ENCODE measurements around the gene HIKESHI.
"Not testable (repeated sequence)": the region's sequence is repeated elsewhere in the genome, so short reads cannot be mapped to it uniquely, and the experiment has no call there.

Gene HIKESHI, protein sequence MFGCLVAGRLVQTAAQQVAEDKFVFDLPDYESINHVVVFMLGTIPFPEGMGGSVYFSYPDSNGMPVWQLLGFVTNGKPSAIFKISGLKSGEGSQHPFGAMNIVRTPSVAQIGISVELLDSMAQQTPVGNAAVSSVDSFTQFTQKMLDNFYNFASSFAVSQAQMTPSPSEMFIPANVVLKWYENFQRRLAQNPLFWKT

DNA sequence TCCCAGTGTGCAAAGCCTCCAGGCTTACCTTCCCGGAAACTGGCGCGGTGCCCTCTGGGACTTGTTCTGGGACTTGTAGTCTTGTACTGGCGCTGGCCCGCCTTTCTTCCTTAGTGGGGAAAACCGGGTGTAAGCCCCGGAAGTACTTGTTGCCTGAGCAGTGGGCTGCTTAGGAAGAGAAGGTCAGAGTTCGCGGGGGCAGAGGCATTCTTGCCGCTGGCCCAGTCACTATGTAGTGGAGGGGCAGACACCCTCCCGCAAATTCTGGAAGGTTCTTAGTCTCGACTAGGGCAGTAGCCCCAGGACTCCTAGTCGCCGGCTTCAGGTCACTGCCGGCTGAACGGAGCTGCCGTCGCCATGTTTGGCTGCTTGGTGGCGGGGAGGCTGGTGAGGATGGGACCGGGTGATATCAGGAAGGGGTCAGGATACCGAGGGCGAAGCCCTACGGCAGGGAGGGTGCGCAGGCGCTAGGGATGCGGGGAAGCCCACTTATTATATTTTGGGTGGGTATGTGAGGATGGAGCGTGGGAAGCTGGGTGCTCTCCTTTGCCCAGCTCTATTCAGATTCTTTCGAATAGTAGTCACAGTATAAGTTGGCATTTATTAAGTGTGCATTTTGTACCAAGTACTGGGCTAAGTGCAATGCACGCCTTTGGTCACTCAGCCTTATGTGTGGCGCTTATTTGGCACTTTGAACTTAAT lies at the start of gene HIKESHI:
Gene HIKESHI (plus strand): TSS at position 149 of the 702 bp plus-strand sequence. CDS start 209 bp downstream, at position 358.
- DNase-seq (ENCODE audit: low spot score) = peak; percentile 96

DNA sequence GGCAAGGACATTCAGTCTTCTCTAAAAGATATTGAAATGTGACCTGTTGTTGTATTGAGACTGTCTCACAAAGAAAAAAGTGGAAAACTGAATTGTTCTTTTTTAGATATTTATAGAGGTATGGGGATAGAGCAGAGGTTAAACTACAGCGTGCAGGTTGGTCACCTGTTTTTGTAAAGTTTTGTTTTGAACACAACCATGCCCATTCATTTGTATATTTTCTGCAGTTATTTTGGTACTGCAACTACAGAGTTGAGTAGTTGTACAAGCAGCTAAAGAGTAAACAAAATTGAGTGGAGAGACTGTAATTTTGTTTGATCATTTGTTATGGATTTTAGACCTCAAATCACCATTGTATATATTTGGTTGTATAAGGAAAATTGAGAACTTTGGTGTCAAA lies 46.1 kb upstream of the HIKESHI start:
- DNase-seq (ENCODE audit: low spot score) = no peak

DNA sequence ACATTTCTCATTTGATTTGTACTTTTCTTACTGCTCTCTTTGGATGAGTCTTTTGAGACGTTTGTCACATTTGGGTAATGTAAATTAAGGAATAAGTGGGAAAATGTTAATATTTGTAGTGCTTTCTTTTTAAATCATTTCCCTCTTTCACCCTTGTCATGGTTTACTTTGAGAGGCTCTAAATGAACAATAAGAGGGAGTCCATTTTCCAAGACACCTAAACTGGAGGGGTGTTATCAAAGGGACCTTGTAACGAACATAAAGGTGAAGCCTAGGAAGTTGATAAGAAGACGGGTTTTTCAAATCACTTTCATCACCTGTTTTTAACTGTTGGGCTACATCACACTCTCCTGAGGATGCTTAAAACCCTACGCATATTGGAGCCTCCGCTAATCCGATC lies 45.4 kb upstream of the HIKESHI start:
- no peak for DNase-seq (ENCODE audit: low spot score)

DNA sequence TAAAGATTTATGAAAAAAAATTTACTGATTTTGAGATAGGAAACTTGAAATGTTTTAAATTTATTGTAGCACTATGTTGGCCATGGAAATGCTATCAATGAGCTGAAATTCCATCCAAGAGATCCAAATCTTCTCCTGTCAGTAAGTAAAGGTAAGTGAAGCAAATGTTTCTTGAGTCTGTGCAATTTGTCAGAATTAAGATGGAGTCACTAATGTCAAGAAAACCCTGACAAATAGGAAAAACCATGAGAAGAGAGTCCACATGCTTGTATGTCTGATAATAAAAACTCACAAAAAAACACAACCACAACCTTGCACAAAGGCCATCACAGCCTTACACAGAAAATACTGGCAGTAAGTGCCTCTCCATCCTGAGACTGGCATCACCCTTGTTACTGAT lies 44.6 kb upstream of the HIKESHI start:
- no peak for DNase-seq (ENCODE audit: low spot score)

DNA sequence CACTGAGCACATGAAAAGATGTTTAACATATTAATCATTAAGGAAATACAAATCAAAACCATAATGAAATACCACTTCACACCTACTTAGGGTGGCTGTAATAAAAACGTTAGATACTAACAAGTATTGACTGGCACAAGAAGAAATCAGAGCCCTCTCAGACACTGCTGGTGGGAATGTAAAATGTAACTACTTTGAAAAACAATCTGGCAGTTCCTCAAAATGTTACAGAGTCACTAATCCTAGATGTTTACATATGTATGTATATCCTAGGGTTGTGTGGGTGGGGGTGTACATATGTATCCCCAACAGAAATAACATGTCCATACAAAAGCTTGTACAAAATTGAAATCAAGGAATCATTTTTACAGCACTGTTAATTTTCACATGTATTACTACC lies 42.3 kb upstream of the HIKESHI start:
- no peak for DNase-seq (ENCODE audit: low spot score)

DNA sequence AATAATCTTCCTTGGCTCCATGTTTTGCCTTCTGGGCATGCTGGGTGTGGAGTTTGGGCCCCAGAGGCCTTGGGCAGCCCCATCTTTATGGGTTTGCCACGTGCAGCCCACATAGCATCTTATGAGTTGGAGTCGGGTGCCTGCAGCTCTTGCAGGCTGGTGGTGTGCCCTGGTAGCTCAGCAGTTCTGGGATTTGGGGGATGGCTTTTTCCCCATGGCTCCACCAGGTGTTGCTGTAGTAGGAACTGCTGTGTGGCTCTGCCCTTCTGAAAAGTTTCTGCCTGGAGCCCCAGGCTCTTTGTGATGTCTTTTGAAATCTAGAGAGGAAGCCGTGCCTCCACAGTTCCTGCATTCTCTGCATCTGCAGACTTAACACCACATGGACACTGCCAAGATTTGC lies 40.7 kb upstream of the HIKESHI start:
- DNase-seq (ENCODE audit: low spot score) = no peak

DNA sequence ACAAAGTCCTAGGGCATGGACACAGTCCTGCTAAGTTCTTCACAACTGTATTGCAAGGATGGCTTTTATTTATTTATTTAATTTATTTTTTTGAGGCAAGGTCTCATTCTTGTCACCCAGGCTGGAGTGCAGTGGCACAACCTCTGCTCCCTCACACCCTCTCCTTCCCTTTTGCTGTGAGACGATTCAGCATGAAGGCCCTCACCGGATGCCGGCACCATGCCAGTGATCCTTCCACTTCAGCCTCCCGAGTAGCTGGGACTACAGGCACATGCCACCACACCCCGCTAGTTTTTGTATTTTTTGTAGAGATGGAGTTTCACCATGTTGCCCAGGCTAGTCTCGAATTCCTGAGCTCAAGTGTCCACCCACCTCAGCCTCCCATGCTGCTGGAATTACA lies 39.7 kb upstream of the HIKESHI start:
- DNase-seq (ENCODE audit: low spot score) = no peak

DNA sequence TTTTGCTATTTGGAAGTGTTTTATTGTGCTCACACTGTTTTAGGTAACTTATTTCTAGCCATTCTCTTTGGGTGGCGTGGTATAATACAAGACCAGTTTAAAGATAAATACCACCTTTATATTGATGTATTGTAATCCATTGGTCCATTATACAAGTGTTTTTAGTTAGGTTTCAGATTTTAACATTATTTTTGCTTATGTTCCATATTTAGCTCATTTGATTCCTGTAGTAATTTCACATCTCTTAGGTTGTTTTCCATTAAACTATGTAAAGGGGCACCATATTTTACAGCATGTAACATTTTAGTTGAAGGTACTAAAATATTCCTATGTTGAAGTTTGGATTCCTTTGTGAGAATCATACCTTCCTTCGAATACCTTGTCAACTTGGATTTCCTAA lies 37.4 kb upstream of the HIKESHI start:
- no peak for DNase-seq (ENCODE audit: low spot score)

DNA sequence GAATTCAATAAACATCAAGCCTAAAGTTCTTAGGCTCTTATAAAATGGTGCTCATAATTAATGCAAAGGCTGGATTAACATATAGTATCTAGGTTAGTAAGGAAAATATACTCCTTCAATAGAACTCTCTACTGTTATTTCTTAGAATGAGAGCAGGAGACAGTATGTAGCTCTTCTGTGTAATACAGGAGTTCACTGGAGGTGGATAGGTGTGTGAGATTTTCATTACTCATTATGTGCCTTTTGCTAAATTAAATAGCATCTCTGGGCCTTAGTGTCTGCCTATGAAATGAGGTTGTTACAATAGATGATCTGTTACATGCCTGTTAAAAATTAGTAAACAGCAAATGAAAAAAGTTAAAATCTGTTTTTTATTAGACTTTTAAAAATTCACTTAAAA lies 36.8 kb upstream of the HIKESHI start:
- DNase-seq (ENCODE audit: low spot score) = no peak

DNA sequence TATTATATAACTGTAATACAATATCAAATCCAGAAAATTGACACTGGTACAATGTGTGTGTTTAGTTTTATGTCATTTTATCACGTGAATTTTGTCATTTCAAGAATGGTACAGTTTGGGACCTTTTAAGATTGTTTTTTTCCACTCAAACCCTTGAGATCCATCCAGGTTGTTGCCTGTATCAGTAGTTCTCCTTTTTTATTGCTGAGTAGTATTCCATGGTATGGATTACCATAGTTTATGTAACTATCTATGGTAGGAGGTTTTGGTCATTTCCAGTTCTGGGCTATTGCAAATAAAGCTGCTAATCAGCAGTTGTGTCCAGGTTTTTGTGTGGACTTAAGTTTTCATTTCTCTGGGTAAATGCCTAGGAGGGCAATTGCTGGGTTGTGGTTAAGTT lies 32.4 kb upstream of the HIKESHI start:
- DNase-seq (ENCODE audit: low spot score) = no peak

DNA sequence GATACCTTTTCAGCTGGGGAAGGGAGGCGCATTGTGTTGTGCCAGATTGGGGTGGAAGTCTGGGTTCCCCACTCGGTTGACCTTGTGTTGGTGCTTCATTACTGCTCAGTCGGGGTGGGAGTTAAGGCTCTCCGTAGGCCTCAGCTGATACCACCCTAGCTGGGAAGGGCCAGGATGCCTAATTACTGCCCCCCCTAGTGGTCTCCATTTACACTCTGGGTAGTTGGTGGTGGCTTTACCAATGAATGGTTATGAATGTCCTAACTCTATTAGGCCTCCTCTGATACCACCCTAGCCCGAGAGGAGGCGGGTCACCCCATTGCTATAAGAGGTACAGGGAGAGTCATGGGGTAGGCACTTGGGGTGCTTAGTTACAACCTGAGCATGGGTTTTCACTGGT lies 27.5 kb upstream of the HIKESHI start:
- no peak for DNase-seq (ENCODE audit: low spot score)

DNA sequence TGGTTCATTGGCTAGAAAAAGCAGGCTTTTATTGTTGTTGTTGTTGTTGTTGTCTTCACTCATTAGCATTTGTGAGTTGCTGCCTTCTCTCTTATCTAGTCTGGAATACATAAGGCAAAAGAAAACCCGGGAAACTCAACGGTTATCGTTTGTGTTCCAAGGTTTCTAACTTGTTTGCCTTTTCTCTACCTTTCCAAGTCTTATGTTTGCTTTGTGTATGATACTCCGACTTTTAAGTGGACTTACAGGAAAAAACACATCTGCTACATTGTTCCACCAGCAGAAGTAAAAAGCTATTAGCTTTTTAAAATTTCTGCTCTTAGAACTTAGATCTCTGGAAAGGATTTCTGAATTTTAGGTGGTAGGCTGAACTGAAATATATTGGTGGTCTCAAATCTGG lies 27.0 kb upstream of the HIKESHI start:
- no peak for DNase-seq (ENCODE audit: low spot score)

DNA sequence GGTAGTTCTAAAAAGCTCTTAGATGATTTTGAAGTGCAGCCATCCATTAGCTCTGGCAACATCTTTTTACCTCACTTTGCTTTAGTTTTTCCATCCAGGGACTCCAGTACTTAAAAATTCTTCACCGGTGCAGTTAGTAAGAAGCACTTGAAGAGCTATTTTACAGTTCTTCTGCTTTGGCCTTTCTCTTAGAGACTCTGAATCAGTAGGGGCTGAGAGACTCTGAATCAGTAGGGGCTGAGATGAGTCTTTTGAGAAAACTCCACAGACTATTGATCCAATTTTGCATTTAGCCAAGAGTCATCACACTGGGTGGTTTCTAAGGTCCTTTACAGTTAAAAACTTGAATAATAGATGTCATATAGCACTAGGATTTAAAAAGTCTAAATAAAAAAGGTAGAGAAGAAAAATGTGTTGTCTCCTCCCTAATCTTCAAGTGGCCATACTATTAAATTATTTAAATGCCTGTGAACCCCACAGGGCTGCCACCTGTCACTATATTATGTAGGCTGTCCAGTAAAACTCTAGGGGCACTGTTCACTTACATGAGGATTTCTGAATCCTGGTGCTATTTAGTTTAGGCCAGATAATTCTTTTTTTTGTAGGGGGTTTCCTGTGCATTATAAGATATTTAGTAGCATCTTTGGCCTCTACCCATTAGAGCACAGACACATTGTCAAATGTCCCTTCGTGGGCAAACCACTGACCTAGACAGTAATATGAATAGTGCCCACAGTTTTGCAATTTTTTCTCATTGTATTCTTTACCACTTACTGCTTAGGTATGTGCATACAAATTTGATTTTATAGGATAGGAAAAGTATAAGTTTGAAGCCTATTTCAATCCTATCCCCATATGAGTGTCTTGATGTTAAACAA lies 26.3 kb upstream of the HIKESHI start:
- DNase-seq (ENCODE audit: low spot score) = no peak

DNA sequence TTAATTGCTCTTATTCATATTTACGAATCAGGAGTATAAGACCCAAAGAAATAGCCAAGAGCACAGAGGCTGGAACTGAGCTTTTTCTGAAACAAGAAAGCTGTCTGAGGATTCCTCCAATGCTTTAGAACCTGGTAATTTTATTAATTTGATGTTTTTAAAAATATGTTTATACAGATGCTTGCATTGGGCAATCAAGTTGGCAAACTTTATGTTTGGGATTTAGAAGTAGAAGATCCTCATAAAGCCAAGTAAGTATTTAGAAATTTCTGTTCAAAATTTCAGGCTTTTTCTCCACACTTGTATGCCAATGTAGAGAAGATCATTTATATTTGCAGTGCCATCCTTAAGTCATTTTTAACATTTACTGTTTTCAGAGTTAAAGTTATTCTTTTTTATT lies 24.3 kb upstream of the HIKESHI start:
- no peak for DNase-seq (ENCODE audit: low spot score)

DNA sequence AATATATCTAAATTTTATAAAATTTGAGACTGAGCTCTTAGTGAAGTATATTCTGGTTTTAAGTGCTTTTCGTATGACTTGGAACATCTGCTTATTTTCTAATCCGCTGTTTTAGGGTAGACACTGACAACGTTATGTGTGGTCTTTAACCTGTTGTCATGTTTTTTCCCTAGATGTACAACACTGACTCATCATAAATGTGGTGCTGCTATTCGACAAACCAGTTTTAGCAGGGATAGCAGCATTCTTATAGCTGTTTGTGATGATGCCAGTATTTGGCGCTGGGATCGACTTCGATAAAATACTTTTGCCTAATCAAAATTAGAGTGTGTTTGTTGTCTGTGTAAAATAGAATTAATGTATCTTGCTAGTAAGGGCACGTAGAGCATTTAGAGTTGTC lies 23.8 kb upstream of the HIKESHI start:
- no peak for DNase-seq (ENCODE audit: low spot score)

DNA sequence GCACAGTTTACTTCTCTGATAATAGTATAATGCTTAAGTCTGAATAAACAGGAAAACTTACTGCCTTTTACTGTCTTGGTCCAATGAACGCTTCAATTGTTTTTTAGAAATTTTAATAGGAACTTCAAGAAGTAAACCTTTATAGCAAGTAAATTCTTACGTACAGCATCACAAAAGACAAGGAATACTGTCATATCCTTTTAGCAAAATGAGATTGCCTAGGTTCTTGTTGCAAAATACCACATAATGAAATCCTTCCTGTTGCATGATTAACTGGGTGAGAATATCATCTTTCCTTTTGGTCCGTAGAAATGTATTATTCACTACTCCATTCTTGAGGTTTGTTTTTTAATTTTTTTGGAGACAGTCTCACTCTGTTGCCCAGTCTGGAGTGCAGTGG lies 22.3 kb upstream of the HIKESHI start:
- no peak for DNase-seq (ENCODE audit: low spot score)

DNA sequence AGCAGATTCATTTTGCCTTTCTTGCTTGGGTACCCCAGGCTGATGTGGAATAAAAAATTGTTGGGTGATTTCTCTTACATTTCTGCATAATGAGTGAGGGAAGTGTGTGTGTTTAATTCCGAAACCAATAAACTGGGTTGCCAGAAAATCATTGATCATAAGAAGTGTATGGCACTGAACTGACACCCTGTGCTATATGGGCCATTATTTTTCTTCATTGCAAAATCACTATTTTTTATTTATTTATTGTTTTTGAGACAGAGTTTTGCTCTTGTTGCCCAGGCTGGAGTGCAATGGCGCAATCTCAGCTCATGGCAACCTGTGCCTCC lies 14.6 kb upstream of the HIKESHI start:
- no peak for DNase-seq (ENCODE audit: low spot score)

DNA sequence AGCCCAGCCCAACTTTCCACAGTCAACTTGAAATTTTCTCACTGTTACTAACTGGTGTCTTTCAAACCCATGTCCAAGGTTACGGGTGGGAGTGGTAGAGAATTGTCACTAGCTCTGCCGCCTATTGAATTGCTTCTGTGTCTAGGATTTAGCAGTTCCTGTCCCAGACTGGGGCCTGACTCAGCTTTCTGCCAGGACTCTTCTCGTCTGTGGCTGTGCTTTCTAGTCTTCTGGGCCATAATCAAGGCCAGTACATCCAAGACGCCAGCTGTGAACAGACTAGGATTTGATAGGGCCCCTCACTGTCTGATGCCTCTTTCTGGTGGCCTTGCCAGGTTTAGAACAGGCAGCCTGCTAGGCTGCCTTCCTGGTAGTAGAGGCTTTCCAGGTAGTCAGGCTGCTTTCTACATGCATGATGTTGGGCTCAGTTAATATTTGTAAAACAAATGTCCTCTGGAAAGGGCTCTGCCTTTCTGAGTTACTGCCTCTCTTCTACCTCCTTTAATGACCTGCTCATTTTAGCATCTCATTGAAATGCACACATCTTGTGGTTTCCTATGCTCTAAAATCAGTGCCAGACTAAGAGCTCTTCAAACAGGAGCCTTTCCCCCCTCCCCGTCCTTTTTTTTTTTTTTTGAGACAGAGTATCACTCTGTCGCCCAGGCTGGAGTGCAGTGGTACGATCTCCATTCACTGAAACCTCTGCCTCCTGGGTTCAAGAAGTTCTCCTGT lies 13.1 kb upstream of the HIKESHI start:
- no peak for DNase-seq (ENCODE audit: low spot score)

DNA sequence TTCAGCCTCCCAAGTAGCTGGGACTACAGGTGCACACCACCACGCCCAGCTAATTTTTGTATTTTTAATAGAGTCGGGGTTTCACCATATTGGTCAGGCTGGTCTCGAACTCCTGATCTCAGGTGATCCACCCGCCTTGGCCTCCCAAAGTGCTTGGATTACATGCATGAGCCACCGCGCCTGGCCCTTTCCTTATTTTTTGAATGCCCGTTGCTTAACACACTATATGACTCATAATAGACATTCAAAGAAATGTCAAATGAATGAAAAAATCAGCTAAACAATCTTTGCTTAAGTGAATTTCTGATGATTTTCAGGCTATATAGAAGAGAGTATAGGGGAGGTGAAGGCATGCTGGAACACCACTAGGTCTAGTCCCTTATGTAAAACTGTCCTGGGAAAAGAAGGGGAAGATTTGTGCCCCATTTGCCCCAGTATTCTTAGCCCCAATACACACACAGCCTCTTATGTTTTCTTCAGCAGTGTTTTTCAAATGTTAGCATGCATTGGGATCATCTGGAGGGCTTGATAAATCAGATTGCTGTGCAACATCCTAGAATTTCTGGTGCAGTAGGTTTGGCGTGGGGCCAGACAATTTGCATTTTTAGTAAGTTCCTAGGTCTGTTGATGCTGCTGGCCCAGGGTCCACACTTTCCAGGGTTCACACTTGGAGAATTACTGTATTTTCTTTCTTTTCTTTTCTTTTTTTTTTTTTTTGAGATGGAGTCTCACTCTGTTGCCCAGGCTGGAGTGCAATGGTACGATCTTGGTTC lies 12.3 kb upstream of the HIKESHI start:
- DNase-seq (ENCODE audit: low spot score) = not testable (repeated sequence)

DNA sequence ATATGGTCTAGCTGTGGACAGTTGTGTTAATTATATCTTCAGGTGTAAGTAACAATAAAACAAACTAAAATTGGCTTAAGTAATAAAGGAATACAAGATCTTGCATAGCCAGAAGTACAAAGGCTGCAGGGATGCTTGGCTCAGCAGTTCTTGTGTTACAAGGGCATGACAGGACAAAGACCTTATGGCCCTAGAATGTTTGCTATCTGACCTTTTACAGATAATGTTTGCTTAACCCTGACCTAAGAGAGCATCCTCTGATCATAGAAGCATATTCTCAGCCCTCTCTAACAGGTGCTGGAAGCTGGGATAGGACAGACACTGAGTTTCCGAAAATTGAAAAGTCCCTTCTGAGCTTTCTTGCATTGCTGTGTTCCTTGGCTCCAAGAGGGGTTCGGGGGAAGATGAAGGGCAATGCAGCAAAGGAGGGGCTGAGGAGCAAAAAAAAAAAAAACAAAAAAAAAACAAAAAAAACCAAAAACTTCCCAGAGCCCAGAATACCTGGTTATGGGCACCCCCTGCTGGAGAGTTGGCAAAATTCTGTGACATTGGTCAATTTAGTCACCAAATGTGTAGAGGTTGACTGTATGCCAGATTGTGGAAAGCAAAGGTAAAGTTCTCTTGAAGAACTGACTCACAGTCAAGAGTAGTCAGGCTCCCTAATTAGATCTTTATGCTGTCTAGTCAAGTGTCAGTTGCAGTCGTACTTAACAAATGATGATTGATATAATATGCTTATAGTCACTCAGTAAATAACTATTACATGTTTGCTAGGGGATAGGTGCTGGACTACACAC lies 10.4 kb upstream of the HIKESHI start:
- peak; percentile 47 for DNase-seq (ENCODE audit: low spot score)

Data from kidney capillary endothelial cell (primary cell).